ENCODE measurements around the gene TGFB1. TPM values are rescaled to one million over a fixed set of nuclear protein-coding genes. Genes with fewer than 3 reads are reported as not detected.

TGFB1 gene
- total and polyA plus RNA-seq, 2 of the 13 experiments (the other 11 are each of a cell fraction or from before 2014, with no cell fraction given), result 4.1 to 5.4 TPM

DNA sequence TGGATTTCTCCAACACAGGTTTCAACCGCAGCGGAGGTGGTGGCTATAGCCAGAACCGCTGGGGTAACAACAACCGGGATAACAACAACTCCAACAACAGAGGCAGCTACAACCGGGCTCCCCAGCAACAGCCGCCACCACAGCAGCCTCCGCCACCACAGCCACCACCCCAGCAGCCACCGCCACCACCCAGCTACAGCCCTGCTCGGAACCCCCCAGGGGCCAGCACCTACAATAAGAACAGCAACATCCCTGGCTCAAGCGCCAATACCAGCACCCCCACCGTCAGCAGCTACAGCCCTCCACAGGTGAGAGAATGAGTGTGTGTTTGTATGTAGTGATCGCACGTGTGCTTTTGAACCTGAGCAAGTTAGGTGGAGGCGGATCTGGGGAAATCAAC is 49.8 kb downstream of the TGFB1 start:
- in situ Hi-C loops (cut with HindIII; ENCODE audit: extremely low pct_ligation_motif_present, low pct_unique_long_range_greater_than_20kb) (no loop called here), intact Hi-C loops (cut with micrococcal nuclease; ENCODE audit: unreplicated experiment) (no loop called here)
- no peak for DNase-seq (ENCODE audit: low spot score)
- H3K36me3 ChIP-seq (replicated peaks in 1 of 2; ENCODE audit: control insufficient read depth in 1 of 2, insufficient read depth in 2 of 2, low read length in 2 of 2), result peaks cover 46 to 84% of the 10 kb centered on the region in 2 experiments
- no peaks in the 10 kb centered on the region for H3K27me3 ChIP-seq (ENCODE audit: control insufficient read depth in 1 of 2, insufficient read depth in 2 of 2, low read length in 2 of 2)
- H4K20me1 ChIP-seq (ENCODE audit: insufficient read depth, low read length), result no peaks in the 10 kb centered on the region
- no peak overlapping the region for H3K27ac ChIP-seq (ENCODE audit: extremely low read length, insufficient read depth, low read length)
- H3K4me2 ChIP-seq (ENCODE audit: low read depth, low read length), result no peak overlapping the region
- no peak for FAIRE-seq
- POLR2A ChIA-PET, result interaction anchor here (1.5 kb wide), 1 partner anchor 41 kb away, joined by 5 read pairs; no protein-coding TSS in a partner anchor
- no peak overlapping the region for H2AFZ ChIP-seq (ENCODE audit: low read length)
- BruUV-seq (replicated peaks), result no TSS peak
- no peak overlapping the region for H3K9ac ChIP-seq (ENCODE audit: insufficient read depth, low read depth, low read length)
- WGBS (ENCODE audit: low lambda C conversion rate), result 94% methylated on average over 8 of the region's 14 CpGs
- H3K4me1 ChIP-seq (ENCODE audit: insufficient read depth, low read length), result peaks cover 9% of the 10 kb centered on the region
- no peaks in the 10 kb centered on the region for H3K79me2 ChIP-seq (ENCODE audit: insufficient read depth, low read length)
- H3K4me3 ChIP-seq (replicated peaks in 1 of 3; ENCODE audit: insufficient read depth in 1 of 3, low read depth in 2 of 3, low read length in 3 of 3), result no peak overlapping the region
- TF ChIP-seq ZFY (CRISPR knock-in tag; IDR thresholded peaks at IDR 0.05), result no peak
- TF ChIP-seq MBNL3 (CRISPR knock-in tag; conservative IDR thresholded peaks at IDR 0.05), result no peak
- peak; percentile 70 for TF ChIP-seq AGO2 (optimal IDR thresholded peaks at IDR 0.05; ENCODE audit: low read depth, low read length)
- ATAC-seq, result no peak
- CTCF ChIA-PET (ENCODE audit: low intra/inter-chr PET ratio, low total read pairs), result no interaction called here
- H3K9me3 ChIP-seq (ENCODE audit: low read length), result no peaks in the 10 kb centered on the region

GRCh38 chr19:41302624-41303351 is 50.9 kb downstream of the TGFB1 start:
- POLR2A ChIA-PET, result interaction anchor here (1.5 kb wide), 1 partner anchor 40 kb away, joined by 5 read pairs; no protein-coding TSS in a partner anchor
- ATAC-seq, result no peak
- H2AFZ ChIP-seq (ENCODE audit: low read length), result no peak overlapping the region
- H3K9ac ChIP-seq (ENCODE audit: insufficient read depth, low read depth, low read length), result no peak overlapping the region
- intact Hi-C loops (cut with micrococcal nuclease; ENCODE audit: unreplicated experiment), result no loop called here
- TF ChIP-seq NFYC (CRISPR knock-in tag; IDR thresholded peaks at IDR 0.05) (no peak), AGO2 (optimal IDR thresholded peaks at IDR 0.05; ENCODE audit: low read depth, low read length) (peak; percentile 25)
- no peaks in the 10 kb centered on the region for H3K79me2 ChIP-seq (ENCODE audit: insufficient read depth, low read length)
- no peak overlapping the region for H3K27ac ChIP-seq (ENCODE audit: extremely low read length, insufficient read depth, low read length)
- H3K36me3 ChIP-seq (replicated peaks in 1 of 2; ENCODE audit: control insufficient read depth in 1 of 2, insufficient read depth in 2 of 2, low read length in 2 of 2), result peaks cover 52 to 95% of the 10 kb centered on the region in 2 experiments
- H3K4me1 ChIP-seq (ENCODE audit: insufficient read depth, low read length), result no peaks in the 10 kb centered on the region
- WGBS (ENCODE audit: low lambda C conversion rate), result 96% methylated on average over 15 of the region's 21 CpGs
- no peak for DNase-seq (ENCODE audit: low spot score)
- H3K4me3 ChIP-seq (replicated peaks in 1 of 3; ENCODE audit: insufficient read depth in 1 of 3, low read depth in 2 of 3, low read length in 3 of 3), result no peak overlapping the region
- no peaks in the 10 kb centered on the region for H3K27me3 ChIP-seq (ENCODE audit: control insufficient read depth in 1 of 2, insufficient read depth in 2 of 2, low read length in 2 of 2)
- no TSS peak for BruUV-seq (replicated peaks)
- H3K9me3 ChIP-seq (ENCODE audit: low read length), result no peaks in the 10 kb centered on the region
- CTCF ChIA-PET (ENCODE audit: low intra/inter-chr PET ratio, low total read pairs), result no interaction called here
- in situ Hi-C loops (cut with HindIII; ENCODE audit: extremely low pct_ligation_motif_present, low pct_unique_long_range_greater_than_20kb), result no loop called here
- FAIRE-seq, result no peak
- no peak overlapping the region for H3K4me2 ChIP-seq (ENCODE audit: low read depth, low read length)
- H4K20me1 ChIP-seq (ENCODE audit: insufficient read depth, low read length), result no peaks in the 10 kb centered on the region

Measured in HepG2 (cell line).